Activated naive CD8-positive, alpha-beta T cell treated with anti-CD3 and anti-CD28 coated beads for 36 hours (primary cell): Measurements from ENCODE around the gene SEPSECS. TPM values are rescaled to one million over a fixed set of nuclear protein-coding genes. Genes with fewer than 3 reads are reported as not detected.

Experiments used
- DNase-seq: peaks from one replicate; pipeline ENCODE4 v3.0.0; 2021
- H3K27ac Mint-ChIP-seq: one replicate; pipeline ENCODE4 v1.8.0; 2022; ENCODE audit warnings: mild to moderate bottlenecking, moderate library complexity, mixed read lengths
- H3K27me3 Mint-ChIP-seq: one replicate; pipeline ENCODE4 v1.8.0; 2022; ENCODE audit warnings: mild to moderate bottlenecking, mixed read lengths
- H3K36me3 Mint-ChIP-seq: one replicate; pipeline ENCODE4 v1.8.0; 2021; ENCODE audit warnings: mild to moderate bottlenecking, mixed read lengths
- H3K4me1 Mint-ChIP-seq: one replicate; pipeline ENCODE4 v1.8.0; 2021; ENCODE audit warnings: mixed read lengths
- H3K4me3 Mint-ChIP-seq: one replicate; pipeline ENCODE4 v1.8.0; 2022; ENCODE audit warnings: mild to moderate bottlenecking, moderate library complexity, mixed read lengths
- H3K9me3 Mint-ChIP-seq: one replicate; pipeline ENCODE4 v1.8.0; 2022; ENCODE audit warnings: mixed read lengths
- total RNA-seq, 2 experiments: library from RNA; stranded (reverse); gene quantifications; one replicate each; pipeline ENCODE4 v1.2.3, GENCODE V29; 2021

Gene SEPSECS
- total RNA-seq, 2 experiments from 2014 or later, result 11.4 to 11.6 TPM

GRCh38 chr4:25165916-25166315 lies 5.7 kb upstream of the SEPSECS start:
- Mint-ChIP-seq H3K27me3 (no peaks in the 10 kb centered on the region), H3K4me3 (no peak overlapping the region), H3K27ac (no peak overlapping the region), H3K36me3 (peaks cover 33% of the 10 kb centered on the region), H3K9me3 (peaks cover 2% of the 10 kb centered on the region), H3K4me1 (peaks cover 18% of the 10 kb centered on the region)
- no peak for DNase-seq

DNA sequence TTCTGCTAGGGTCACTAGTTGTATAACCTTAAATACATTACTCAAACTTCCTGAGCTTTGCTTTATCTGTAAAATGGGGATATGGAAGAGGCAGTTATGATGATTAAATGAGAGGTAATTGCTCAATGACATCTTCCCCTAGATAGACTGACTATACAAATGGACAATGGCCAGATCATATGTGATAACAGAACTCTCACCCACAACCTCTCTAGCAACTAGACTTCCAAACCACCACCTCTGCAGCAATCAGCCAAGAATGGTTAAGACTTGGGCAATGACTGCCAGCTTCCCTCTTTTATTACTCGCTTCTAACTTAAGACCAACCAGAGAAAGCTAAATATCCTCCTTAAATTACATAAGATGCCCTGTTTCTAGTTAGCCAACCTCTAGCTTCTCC lies 2.9 kb upstream of the SEPSECS start:
- no peaks in the 10 kb centered on the region for H3K27me3 Mint-ChIP-seq
- H3K27ac Mint-ChIP-seq, result no peak overlapping the region
- peaks cover 32% of the 10 kb centered on the region for H3K36me3 Mint-ChIP-seq
- no peak overlapping the region for H3K4me3 Mint-ChIP-seq
- no peak for DNase-seq
- H3K4me1 Mint-ChIP-seq, result peaks cover 26% of the 10 kb centered on the region
- H3K9me3 Mint-ChIP-seq, result peaks cover 1% of the 10 kb centered on the region

GRCh38 chr4:25162566-25162965 lies 2.3 kb upstream of the SEPSECS start:
- no peak for DNase-seq
- H3K4me3 Mint-ChIP-seq, result no peak overlapping the region
- peaks cover 28% of the 10 kb centered on the region for H3K4me1 Mint-ChIP-seq
- no peaks in the 10 kb centered on the region for H3K9me3 Mint-ChIP-seq
- no peak overlapping the region for H3K27ac Mint-ChIP-seq
- peaks cover 32% of the 10 kb centered on the region for H3K36me3 Mint-ChIP-seq
- H3K27me3 Mint-ChIP-seq, result no peaks in the 10 kb centered on the region

- H3K27ac Mint-ChIP-seq, result peak overlapping the region; percentile 84
- H3K27me3 Mint-ChIP-seq, result no peaks in the 10 kb centered on the region
- peak overlapping the region; percentile 84 for H3K4me3 Mint-ChIP-seq
- DNase-seq, result no peak
- H3K4me1 Mint-ChIP-seq, result peaks cover 27% of the 10 kb centered on the region
- no peaks in the 10 kb centered on the region for H3K9me3 Mint-ChIP-seq
- H3K36me3 Mint-ChIP-seq, result peaks cover 28% of the 10 kb centered on the region
Observed at GRCh38 chr4:25161593-25161950, 1.3 kb upstream of the SEPSECS start.

DNA sequence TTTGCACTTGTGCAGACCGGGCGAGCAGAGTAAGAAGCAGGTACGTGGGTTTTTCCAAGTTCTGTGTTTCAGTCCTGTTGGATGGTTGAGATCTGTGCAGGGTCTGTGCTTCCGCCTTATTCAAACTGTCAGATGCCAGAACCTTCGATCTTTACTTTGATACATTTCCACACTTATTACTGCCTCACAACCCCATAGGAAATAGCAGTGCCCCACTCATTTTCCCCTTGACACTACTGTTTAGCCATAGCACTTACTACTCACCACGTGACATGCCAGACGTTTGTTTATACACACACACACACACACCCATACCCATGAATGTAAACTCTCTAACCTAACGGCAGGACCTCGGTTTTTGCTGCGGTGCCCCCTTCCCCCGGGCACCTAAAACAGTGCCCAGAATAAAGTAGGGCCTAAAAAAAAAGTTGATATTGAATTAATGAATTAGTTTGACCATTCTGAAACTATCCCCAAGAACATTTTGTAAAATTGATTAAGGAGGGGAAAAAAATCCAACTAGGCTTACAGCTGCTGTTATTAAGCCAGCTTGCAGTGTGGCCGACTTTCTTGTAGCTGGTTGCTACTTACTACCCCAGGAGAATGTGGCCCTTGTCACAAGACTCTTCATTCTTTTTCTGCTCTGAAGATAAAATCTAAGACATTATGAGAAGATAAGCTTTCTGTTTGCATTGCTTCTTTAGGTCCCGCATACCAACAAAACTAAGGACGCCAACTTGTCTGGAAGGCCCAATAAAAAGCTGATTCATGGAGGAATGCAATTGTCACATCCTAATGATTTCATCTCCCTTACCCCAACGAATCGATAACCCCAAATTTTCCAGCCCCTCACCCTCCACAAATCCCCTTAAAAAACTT lies 704 bp upstream of the SEPSECS start:
- DNase-seq, result no peak
- Mint-ChIP-seq H3K27me3 (no peaks in the 10 kb centered on the region), H3K36me3 (peaks cover 22% of the 10 kb centered on the region), H3K9me3 (no peaks in the 10 kb centered on the region), H3K4me1 (peaks cover 27% of the 10 kb centered on the region), H3K27ac (peak overlapping the region; percentile 84), H3K4me3 (peak overlapping the region; percentile 84)

- Mint-ChIP-seq H3K4me3 (peak overlapping the region; percentile 84), H3K36me3 (peaks cover 14% of the 10 kb centered on the region), H3K27me3 (no peaks in the 10 kb centered on the region), H3K9me3 (no peaks in the 10 kb centered on the region), H3K27ac (peak overlapping the region; percentile 84), H3K4me1 (peaks cover 27% of the 10 kb centered on the region)
- DNase-seq, result no peak
Observed at GRCh38 chr4:25158817-25159216, 1.4 kb downstream of the SEPSECS start.

DNA sequence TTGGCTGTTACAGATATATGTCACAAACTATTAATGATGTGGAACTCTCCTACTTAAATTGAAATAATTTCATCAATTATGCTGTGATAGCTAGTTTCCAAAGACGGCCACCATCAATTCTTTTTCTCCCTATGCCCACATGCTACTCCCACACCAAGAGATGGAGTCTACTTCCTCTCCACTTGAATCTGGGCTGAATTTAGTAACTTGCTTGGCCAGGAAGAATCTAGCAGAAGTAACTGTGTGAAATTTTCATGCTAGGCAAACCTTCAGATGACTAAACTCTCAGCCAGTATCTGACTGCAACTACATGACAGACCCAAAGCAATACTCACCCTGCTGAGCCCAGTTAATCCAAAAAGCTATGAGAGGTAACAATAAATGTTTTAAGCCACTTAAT lies 3.2 kb downstream of the SEPSECS start:
- Mint-ChIP-seq H3K4me1 (peaks cover 19% of the 10 kb centered on the region), H3K27me3 (no peaks in the 10 kb centered on the region), H3K4me3 (no peak overlapping the region), H3K27ac (no peak overlapping the region), H3K9me3 (no peaks in the 10 kb centered on the region), H3K36me3 (peaks cover 7% of the 10 kb centered on the region)
- no peak for DNase-seq

GRCh38 chr4:25155947-25156346 lies 4.3 kb downstream of the SEPSECS start:
- H3K27ac Mint-ChIP-seq, result no peak overlapping the region
- DNase-seq, result no peak
- no peaks in the 10 kb centered on the region for H3K27me3 Mint-ChIP-seq
- H3K4me1 Mint-ChIP-seq, result peaks cover 10% of the 10 kb centered on the region
- no peaks in the 10 kb centered on the region for H3K9me3 Mint-ChIP-seq
- H3K4me3 Mint-ChIP-seq, result no peak overlapping the region
- peaks cover 6% of the 10 kb centered on the region for H3K36me3 Mint-ChIP-seq

GRCh38 chr4:25154594-25155265 lies 5.5 kb downstream of the SEPSECS start:
- Mint-ChIP-seq H3K27me3 (no peaks in the 10 kb centered on the region), H3K4me3 (no peak overlapping the region), H3K4me1 (peaks cover 10% of the 10 kb centered on the region), H3K27ac (no peak overlapping the region), H3K36me3 (peaks cover 13% of the 10 kb centered on the region), H3K9me3 (no peaks in the 10 kb centered on the region)
- no peak for DNase-seq

GRCh38 chr4:25146076-25146475 lies 14.2 kb downstream of the SEPSECS start:
- no peaks in the 10 kb centered on the region for H3K9me3 Mint-ChIP-seq
- no peaks in the 10 kb centered on the region for H3K4me1 Mint-ChIP-seq
- H3K27me3 Mint-ChIP-seq, result no peaks in the 10 kb centered on the region
- peaks cover 12% of the 10 kb centered on the region for H3K36me3 Mint-ChIP-seq
- H3K4me3 Mint-ChIP-seq, result no peak overlapping the region
- no peak for DNase-seq
- no peak overlapping the region for H3K27ac Mint-ChIP-seq

GRCh38 chr4:25144870-25145481 lies 15.3 kb downstream of the SEPSECS start:
- DNase-seq, result no peak
- no peaks in the 10 kb centered on the region for H3K27me3 Mint-ChIP-seq
- H3K4me3 Mint-ChIP-seq, result no peak overlapping the region
- H3K4me1 Mint-ChIP-seq, result no peaks in the 10 kb centered on the region
- peaks cover 7% of the 10 kb centered on the region for H3K36me3 Mint-ChIP-seq
- H3K9me3 Mint-ChIP-seq, result no peaks in the 10 kb centered on the region
- H3K27ac Mint-ChIP-seq, result no peak overlapping the region

DNA sequence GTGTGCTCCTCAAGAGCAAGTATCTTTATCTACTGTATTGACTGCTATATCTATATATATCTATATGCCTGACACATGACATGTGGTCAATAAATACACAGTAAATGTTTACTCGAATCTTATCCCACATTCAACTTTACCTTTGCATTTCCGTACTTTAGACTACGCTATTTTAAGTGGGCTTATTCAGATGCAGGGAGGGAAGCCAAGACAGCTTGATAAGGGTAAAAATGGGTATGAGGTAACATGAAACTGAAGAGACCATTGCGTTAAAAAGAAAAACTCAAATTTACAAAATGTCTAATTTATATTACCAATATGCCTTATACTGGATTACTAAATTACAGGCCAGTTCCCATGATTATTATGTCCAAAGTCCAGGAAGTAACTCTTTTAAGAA lies 17.8 kb downstream of the SEPSECS start:
- H3K27me3 Mint-ChIP-seq, result no peaks in the 10 kb centered on the region
- H3K4me1 Mint-ChIP-seq, result no peaks in the 10 kb centered on the region
- peaks cover 2% of the 10 kb centered on the region for H3K9me3 Mint-ChIP-seq
- peaks cover 15% of the 10 kb centered on the region for H3K36me3 Mint-ChIP-seq
- DNase-seq, result no peak
- no peak overlapping the region for H3K27ac Mint-ChIP-seq
- no peak overlapping the region for H3K4me3 Mint-ChIP-seq

DNA sequence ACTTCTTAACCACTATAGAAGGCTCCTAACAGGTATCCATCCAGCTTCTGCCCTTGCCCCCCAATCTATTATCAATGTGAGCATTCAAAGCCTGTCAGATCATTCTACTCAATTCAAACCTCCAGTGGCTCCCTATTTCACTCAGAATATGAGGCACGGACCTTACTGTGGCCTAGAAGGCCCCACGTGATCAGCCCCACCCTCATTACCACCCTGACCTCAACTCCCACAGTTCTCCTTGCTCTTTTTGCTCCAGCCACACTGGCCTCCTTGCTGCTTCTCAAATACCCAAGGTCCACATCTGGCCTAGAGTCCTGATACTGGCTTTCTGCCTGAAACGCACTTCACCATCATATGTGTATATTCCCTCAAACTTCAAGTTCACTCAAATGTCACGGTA lies 18.7 kb downstream of the SEPSECS start:
- no peak overlapping the region for H3K4me3 Mint-ChIP-seq
- peaks cover 2% of the 10 kb centered on the region for H3K9me3 Mint-ChIP-seq
- no peak for DNase-seq
- H3K27ac Mint-ChIP-seq, result no peak overlapping the region
- H3K36me3 Mint-ChIP-seq, result peaks cover 23% of the 10 kb centered on the region
- no peaks in the 10 kb centered on the region for H3K4me1 Mint-ChIP-seq
- H3K27me3 Mint-ChIP-seq, result no peaks in the 10 kb centered on the region

GRCh38 chr4:25133132-25133531 lies 27.1 kb downstream of the SEPSECS start:
- Mint-ChIP-seq H3K4me3 (no peak overlapping the region), H3K27me3 (no peaks in the 10 kb centered on the region), H3K4me1 (peaks cover 9% of the 10 kb centered on the region), H3K27ac (no peak overlapping the region), H3K36me3 (peaks cover 37% of the 10 kb centered on the region), H3K9me3 (peaks cover 5% of the 10 kb centered on the region)
- no peak for DNase-seq

DNA sequence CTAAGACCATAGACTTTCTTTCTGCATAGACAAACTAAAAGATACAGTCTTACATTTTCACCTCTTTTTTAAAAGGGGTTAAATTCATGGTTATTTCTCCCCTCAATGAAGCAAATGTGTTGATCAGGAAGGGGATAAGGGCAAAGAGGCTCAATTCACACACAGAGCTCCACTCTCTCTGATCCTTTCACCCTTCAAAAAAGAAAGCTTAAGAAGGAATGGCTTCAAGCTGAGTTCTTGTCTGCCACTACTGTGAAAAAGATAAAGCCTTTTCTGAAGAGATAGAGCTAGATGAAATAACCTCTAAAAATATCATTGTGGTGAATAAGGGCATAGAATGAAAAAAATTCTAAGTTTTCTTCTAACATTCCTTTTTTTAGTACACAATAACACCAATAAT lies 28.3 kb downstream of the SEPSECS start:
- Mint-ChIP-seq H3K36me3 (peaks cover 31% of the 10 kb centered on the region), H3K4me1 (peaks cover 9% of the 10 kb centered on the region), H3K4me3 (no peak overlapping the region), H3K9me3 (peaks cover 3% of the 10 kb centered on the region), H3K27ac (no peak overlapping the region), H3K27me3 (no peaks in the 10 kb centered on the region)
- no peak for DNase-seq
